PC-9 (cell line): ENCODE data around the gene TSPAN31. TPM values are rescaled to one million over a fixed set of nuclear protein-coding genes. Genes with fewer than 3 reads are reported as not detected.
"Not testable (repeated sequence)": the region's sequence is repeated elsewhere in the genome, so short reads cannot be mapped to it uniquely, and the experiment has no call there.

Experiments used
- BruUV-seq: library from RNA; stranded (reverse); fragments of 400-500 nt; replicated peaks from 2 replicates; lab custom pipeline; 2021; lab: Mats Ljungman, UMichigan
- CTCF ChIA-PET: fragments of 300-600 bp; sonication (Branson Sonifier 250); formaldehyde crosslinking; loops from one replicate; lab custom pipeline; 2022; ENCODE audit warnings: antibody characterized with exemption; lab: Charles Lee
- POLR2A ChIA-PET: fragments of 300-600 bp; sonication (Branson Sonifier 250); formaldehyde crosslinking; loops from one replicate; lab custom pipeline; 2022; ENCODE audit warnings: antibody characterized with exemption; ENCODE audit not compliant: unreplicated experiment; lab: Charles Lee
- DNase-seq, 2 experiments: peaks; one replicate each; pipeline versions ENCODE4 v3.0.0 to v3.0.0-alpha.2; 2015 to 2022; ENCODE audit warnings: mixed read lengths in 1 of 2
- H2AFZ ChIP-seq: fragments of 200-600 bp; sonication (generic); 2 replicates; pipeline ENCODE4 v1.8.1; 2017; ENCODE audit warnings: antibody characterized with exemption
- H3F3A ChIP-seq: fragments of 200-600 bp; sonication (generic); 2 replicates; pipeline ENCODE4 v1.8.1; 2017; ENCODE audit warnings: antibody characterized with exemption, mild to moderate bottlenecking, low read depth; ENCODE audit not compliant: insufficient read depth
- H3K27ac ChIP-seq: fragments of 200-600 bp; sonication (generic); 2 replicates; pipeline ENCODE4 v1.6.1; 2016; ENCODE audit warnings: mixed run types
- H3K27me3 ChIP-seq: fragments of 200-600 bp; sonication (generic); 2 replicates; pipeline ENCODE4 v1.6.1; 2016; ENCODE audit warnings: low read depth, mixed run types; ENCODE audit not compliant: insufficient read depth
- H3K36me3 ChIP-seq: fragments of 200-600 bp; sonication (generic); 2 replicates; pipeline ENCODE4 v1.6.1; 2016; ENCODE audit warnings: low read depth, mixed run types
- H3K4me1 ChIP-seq: fragments of 200-600 bp; sonication (generic); replicated peaks from 2 replicates; pipeline ENCODE4 v1.6.1; 2016; ENCODE audit warnings: mixed run types; ENCODE audit not compliant: insufficient read depth
- H3K4me2 ChIP-seq: fragments of 200-600 bp; sonication (generic); 2 replicates; pipeline ENCODE4 v1.6.1; 2017; ENCODE audit warnings: mixed run types
- H3K4me3 ChIP-seq: fragments of 200-600 bp; sonication (generic); 2 replicates; pipeline ENCODE4 v1.6.1; 2016; ENCODE audit warnings: mixed run types
- H3K79me2 ChIP-seq: fragments of 200-600 bp; sonication (generic); 2 replicates; pipeline ENCODE4 v1.6.1; 2017; ENCODE audit warnings: low read depth, mixed run types
- H3K9me2 ChIP-seq: fragments of 200-600 bp; sonication (generic); 2 replicates; pipeline ENCODE4 v1.8.1; 2017; ENCODE audit warnings: mild to moderate bottlenecking; ENCODE audit not compliant: insufficient read depth
- H3K9me3 ChIP-seq: fragments of 200-600 bp; sonication (generic); 2 replicates; pipeline ENCODE4 v1.8.1; 2016; ENCODE audit warnings: low read depth; ENCODE audit not compliant: insufficient read depth
- H4K20me1 ChIP-seq: fragments of 200-600 bp; sonication (generic); 2 replicates; pipeline ENCODE4 v1.8.1; 2017; ENCODE audit not compliant: insufficient read depth
- CTCF ChIP-seq: fragments of 200-600 bp; sonication (generic); conservative IDR thresholded peaks from 2 replicates; pipeline ENCODE4 v1.6.1; 2017; ENCODE audit warnings: mixed run types, antibody characterized with exemption, mild to moderate bottlenecking, moderate library complexity
- EZH2 ChIP-seq: fragments of 200-600 bp; sonication (generic); IDR thresholded peaks from 2 replicates; pipeline ENCODE4 v1.8.0; 2017; ENCODE audit warnings: antibody characterized with exemption, low read depth
- intact Hi-C: fragments of 100-400 bp; cut with micrococcal nuclease; formaldehyde crosslinking; loops from one replicate; pipeline ENCODE4 v1.10.0; 2022; ENCODE audit not compliant: unreplicated experiment
- total RNA-seq: library from RNA; stranded (reverse); gene quantifications from 2 replicates; pipeline ENCODE4 v1.2.3, GENCODE V29; 2021

The TSPAN31 gene
- total RNA-seq, 1 experiment from 2014 or later = 18.2 TPM

GRCh38 chr12:57708296-57708695, 36.5 kb upstream of the TSPAN31 start:
- Histone ChIP-seq H4K20me1 (no peaks in the 10 kb centered on the region), H3K36me3 (peaks cover 11% of the 10 kb centered on the region), H3F3A (no peaks in the 10 kb centered on the region; the same call in 1 of the 2 replicates), H3K4me3 (no peak overlapping the region), H3K4me1 (no peaks in the 10 kb centered on the region), H3K4me2 (no peak overlapping the region), H2AFZ (no peak overlapping the region), H3K9me3 (peaks cover 4% of the 10 kb centered on the region; the same call in 1 of the 2 replicates), H3K27me3 (no peaks in the 10 kb centered on the region), H3K79me2 (no peaks in the 10 kb centered on the region), H3K9me2 (no peaks in the 10 kb centered on the region), H3K27ac (no peak overlapping the region)
- ChIA-PET CTCF (no interaction called here), POLR2A (no interaction called here)
- TF ChIP-seq CTCF = no peak
- TF ChIP-seq EZH2 = no peak
- no TSS peak for BruUV-seq
- intact Hi-C loops = no loop called here
- DNase-seq = no peak

DNA sequence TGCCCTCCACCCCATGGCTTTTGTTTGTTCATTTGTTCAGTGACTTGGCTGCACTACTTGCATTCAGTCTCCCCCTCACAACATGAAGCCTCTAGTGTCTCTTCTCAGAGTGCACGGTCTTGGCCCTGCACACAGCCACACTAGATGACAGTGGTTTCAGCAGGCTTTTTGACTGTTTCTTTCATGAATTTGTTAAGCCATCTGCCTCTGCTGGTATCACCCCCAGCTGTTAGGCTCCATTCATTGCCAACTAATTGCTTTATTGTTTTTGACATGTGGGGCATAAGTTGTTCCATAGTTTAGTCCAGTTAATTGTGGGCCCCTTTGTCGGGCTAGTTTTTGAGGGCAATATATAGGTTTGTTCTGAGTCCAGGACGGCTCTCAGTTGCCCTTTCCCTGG, 32.1 kb upstream of the TSPAN31 start:
- Histone ChIP-seq H3K36me3 (0 out of 2 replicates have a peak, but pooled peaks cover 3% of the 10 kb centered on the region), H3K4me2 (no peak overlapping the region), H2AFZ (no peak overlapping the region), H3K9me3 (no peaks in the 10 kb centered on the region), H3K79me2 (no peaks in the 10 kb centered on the region), H4K20me1 (no peaks in the 10 kb centered on the region), H3K27ac (no peak overlapping the region), H3K4me1 (no peaks in the 10 kb centered on the region), H3K4me3 (no peak overlapping the region), H3F3A (no peaks in the 10 kb centered on the region; the same call in 1 of the 2 replicates), H3K9me2 (no peaks in the 10 kb centered on the region), H3K27me3 (no peaks in the 10 kb centered on the region)
- ChIA-PET POLR2A (no interaction called here), CTCF (no interaction called here)
- DNase-seq = no peak
- BruUV-seq = no TSS peak
- TF ChIP-seq EZH2 (no peak), CTCF (no peak)
- intact Hi-C loops = no loop called here

DNA sequence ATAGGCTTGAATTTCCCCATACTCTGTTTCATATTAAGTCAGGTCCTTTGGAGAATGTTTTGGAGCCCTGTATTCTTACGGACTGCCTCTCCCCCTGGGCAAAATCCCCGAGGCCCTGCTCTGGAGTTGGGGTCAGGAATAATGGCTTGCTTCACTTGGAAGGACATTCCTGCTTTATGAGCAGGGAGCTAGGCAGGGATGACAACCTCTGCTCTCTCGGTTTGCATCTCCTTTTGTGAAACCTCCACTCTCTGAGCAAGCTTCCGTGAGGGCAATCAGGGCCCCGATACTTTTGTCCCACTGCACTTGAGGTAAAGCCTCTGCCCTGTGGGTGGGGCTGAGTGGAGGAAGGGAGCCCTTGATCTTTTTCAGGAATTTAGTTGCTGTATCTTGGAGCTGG, 31.6 kb upstream of the TSPAN31 start:
- Histone ChIP-seq H3K27me3 (no peaks in the 10 kb centered on the region), H3K4me1 (no peaks in the 10 kb centered on the region), H3K79me2 (no peaks in the 10 kb centered on the region), H3K4me3 (no peak overlapping the region), H3F3A (no peaks in the 10 kb centered on the region; the same call in 1 of the 2 replicates), H3K9me3 (no peaks in the 10 kb centered on the region), H3K27ac (no peak overlapping the region), H2AFZ (no peak overlapping the region), H3K4me2 (no peak overlapping the region), H3K36me3 (0 out of 2 replicates have a peak, but pooled peaks cover 3% of the 10 kb centered on the region), H4K20me1 (no peaks in the 10 kb centered on the region), H3K9me2 (no peaks in the 10 kb centered on the region)
- POLR2A ChIA-PET = no interaction called here
- no peak for DNase-seq
- no peak for TF ChIP-seq CTCF
- no peak for TF ChIP-seq EZH2
- intact Hi-C loops = no loop called here
- BruUV-seq = no TSS peak
- CTCF ChIA-PET = no interaction called here

GRCh38 chr12:57715036-57715748, 29.6 kb upstream of the TSPAN31 start:
- H3K27me3 ChIP-seq, H3K4me1 ChIP-seq, H3K27ac ChIP-seq, H3K4me3 ChIP-seq, POLR2A ChIA-PET, H4K20me1 ChIP-seq, H3K9me2 ChIP-seq, H3K9me3 ChIP-seq, H3K79me2 ChIP-seq, DNase-seq, intact Hi-C loops, H3K36me3 ChIP-seq, H3F3A ChIP-seq, BruUV-seq, H2AFZ ChIP-seq, H3K4me2 ChIP-seq, CTCF ChIA-PET: not testable (repeated sequence)
